ENCODE results near the gene RCOR1. TPM values are rescaled to one million over a fixed set of nuclear protein-coding genes. Genes with fewer than 3 reads are reported as not detected.
"Not testable (repeated sequence)": the region's sequence is repeated elsewhere in the genome, so short reads cannot be mapped to it uniquely, and the experiment has no call there.

Gene RCOR1
- 10 to 100 TPM; 12.6 to 20.9 (median 15.7) TPM for total RNA-seq

DNA sequence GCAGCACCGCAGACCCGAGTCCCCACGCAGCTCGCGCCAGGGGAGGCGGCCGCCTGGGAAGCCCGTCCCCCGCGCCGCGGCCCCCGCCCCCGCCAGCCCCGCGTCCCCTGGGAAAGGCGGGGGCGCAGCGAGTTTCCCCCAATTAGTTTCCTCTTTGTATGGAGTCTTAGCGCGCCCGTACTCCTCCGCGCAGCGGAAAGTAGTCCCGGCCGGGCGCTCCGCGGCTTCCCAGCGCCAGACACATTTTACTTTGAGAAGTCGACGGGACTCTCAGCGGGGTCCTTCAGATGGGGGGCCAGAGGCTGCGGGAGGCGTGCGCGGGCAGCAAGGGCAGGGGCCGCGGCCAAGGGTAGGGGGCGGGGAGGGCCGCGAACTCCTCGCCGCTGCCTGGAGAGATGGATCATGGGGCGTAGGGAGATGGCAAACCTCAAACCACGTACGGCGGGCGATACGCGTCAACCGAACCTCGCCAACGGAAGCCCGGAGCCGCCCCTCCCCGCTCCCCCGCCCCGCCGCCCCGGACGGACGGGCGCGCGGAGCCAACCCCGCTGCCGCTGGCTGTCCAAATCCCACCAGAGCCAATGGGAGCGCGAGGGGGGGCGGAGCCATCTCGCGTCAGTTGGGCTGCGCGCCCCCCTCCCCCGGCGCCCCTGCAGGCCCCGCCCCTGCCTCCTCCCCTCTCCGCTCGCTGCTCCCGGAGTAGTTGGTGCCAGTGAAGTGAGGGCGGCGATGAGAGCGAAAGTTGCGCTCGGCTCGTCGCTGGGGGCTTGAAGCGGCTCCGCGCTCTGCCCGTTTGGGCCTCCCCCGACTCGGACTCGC lies at the start of gene RCOR1:
TSS of gene RCOR1 (plus strand) at position 706 of the 819 bp plus-strand sequence. CDS start 238 bp downstream, outside the sequence.
- TF ChIP-seq, protein P1, sequence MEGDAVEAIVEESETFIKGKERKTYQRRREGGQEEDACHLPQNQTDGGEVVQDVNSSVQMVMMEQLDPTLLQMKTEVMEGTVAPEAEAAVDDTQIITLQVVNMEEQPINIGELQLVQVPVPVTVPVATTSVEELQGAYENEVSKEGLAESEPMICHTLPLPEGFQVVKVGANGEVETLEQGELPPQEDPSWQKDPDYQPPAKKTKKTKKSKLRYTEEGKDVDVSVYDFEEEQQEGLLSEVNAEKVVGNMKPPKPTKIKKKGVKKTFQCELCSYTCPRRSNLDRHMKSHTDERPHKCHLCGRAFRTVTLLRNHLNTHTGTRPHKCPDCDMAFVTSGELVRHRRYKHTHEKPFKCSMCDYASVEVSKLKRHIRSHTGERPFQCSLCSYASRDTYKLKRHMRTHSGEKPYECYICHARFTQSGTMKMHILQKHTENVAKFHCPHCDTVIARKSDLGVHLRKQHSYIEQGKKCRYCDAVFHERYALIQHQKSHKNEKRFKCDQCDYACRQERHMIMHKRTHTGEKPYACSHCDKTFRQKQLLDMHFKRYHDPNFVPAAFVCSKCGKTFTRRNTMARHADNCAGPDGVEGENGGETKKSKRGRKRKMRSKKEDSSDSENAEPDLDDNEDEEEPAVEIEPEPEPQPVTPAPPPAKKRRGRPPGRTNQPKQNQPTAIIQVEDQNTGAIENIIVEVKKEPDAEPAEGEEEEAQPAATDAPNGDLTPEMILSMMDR (IDR thresholded peaks at IDR 0.05), result no peak
- DNase-seq (ENCODE audit: low spot score) (peak; percentile 87), ATAC-seq (ENCODE audit: low FRiP score) (peak; percentile 95)

DNA sequence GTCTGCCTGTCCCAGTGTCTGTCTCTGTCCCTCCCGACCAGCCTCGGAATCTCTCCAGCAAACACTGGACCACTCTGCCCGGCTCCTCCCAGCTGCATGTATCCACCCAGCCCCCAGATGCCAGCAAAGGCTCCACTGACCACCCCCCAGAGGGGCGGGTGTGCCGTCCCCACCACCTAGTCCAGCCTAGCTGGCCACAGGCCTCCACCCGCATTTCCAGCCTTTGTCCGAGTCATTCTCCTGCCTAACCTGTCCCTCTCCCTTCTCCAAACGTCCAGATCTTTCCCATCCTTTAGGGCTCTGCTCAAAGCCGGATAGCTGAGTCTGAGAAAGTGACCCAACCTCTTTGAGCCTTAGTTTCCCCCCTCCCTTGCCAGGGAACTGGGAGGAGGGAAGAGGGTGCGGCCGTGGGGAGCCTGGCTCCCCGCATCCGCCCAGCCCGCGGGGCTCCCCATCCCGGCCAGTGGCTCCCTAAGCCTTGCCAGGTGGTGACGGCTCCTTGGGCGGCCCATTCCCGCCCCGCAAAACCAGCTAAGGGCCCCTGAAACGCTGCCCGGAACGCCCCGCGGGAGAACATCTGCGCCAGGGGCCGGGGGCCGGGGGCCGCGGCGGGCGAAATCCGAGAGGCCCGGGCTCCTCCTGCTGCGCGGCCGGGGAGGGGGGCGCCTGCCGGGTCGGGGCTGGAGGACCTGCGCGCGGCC lies 48.3 kb upstream of the RCOR1 start:
- no peak for ATAC-seq (ENCODE audit: low FRiP score)

DNA sequence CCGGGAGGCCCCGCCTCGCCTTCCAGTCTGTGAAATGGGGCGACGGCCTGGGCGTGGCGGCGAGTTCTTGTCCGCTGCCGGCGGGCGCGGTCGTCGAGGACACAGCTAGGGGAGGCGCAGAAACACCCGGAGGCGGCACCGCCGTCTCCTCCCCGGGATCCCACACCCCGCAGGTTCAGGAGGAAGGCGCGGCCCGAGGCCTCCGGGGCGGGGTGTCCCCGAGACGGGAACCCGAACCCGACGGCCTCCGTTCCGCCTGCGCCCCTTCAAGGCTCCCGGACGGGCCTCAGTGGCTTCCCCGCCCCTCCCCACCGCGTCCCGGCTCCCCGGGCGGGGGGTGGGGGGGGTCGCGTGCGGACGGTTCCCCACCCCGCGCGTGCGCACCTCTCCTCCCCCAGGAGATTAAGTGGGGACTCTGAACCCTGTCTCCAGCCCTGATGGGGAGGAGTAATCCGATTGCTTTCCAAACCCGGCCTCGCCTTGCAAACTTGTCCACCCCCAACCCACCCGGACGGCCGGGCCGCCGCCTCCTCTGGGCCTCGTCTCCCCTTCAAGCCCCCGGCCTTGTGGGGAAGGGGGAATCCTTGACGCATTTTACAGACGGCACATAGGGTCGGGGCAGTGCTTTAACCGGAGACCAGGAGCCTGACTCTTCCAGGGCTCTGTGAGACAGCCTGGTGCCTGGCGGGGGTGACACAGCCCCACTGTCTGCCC lies 47.5 kb upstream of the RCOR1 start:
- no peak for ATAC-seq (ENCODE audit: low FRiP score)
- TF ChIP-seq, protein P1 (IDR thresholded peaks at IDR 0.05), result no peak
- no peak for DNase-seq (ENCODE audit: low spot score)

More for the DNA sequence above, 48.3 kb upstream of the RCOR1 start:
- DNase-seq (ENCODE audit: low spot score), result no peak
- TF ChIP-seq, protein P1 (IDR thresholded peaks at IDR 0.05), result no peak

DNA sequence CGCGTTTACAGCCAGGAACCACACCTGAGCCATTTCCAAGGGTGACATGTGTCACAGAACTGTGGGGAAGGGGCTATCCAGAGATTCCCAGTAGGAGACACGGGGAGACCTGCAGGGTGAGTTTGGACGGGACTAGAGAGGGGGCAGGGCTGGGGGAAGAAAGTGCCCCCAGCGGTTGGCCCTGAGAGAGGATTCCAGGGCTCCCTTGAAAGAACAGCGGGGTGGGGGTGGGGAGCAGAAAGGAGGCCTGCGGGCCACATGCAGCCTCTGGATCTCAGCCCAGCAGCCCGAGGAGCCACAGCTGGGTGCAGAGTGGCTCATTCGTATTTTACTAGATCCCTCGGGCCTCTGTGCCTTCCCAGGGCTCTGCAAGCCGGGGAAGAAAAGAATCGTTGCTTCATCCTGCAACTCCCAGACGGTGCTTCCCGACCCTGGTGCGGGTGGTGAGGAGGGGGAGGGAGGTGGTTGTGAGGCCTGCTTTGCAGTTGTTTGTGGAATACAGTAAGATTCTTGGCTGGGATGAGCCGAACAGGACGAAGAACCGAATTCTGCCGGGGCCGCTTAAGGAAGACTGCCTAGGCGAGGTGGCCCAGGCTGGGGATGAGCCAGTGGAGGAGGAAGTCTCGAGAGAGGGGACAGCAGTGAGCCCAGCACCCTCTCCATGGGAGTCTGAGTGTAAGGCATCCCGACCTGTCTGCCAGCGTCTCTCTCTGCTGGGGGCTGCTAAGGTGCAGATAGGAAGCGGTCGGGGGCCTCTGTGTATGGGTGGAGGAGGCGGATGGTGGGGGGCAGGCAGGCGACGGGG lies 46.8 kb upstream of the RCOR1 start:
- TF ChIP-seq, protein P1 (IDR thresholded peaks at IDR 0.05), result no peak
- no peak for ATAC-seq (ENCODE audit: low FRiP score)
- DNase-seq (ENCODE audit: low spot score), result no peak

DNA sequence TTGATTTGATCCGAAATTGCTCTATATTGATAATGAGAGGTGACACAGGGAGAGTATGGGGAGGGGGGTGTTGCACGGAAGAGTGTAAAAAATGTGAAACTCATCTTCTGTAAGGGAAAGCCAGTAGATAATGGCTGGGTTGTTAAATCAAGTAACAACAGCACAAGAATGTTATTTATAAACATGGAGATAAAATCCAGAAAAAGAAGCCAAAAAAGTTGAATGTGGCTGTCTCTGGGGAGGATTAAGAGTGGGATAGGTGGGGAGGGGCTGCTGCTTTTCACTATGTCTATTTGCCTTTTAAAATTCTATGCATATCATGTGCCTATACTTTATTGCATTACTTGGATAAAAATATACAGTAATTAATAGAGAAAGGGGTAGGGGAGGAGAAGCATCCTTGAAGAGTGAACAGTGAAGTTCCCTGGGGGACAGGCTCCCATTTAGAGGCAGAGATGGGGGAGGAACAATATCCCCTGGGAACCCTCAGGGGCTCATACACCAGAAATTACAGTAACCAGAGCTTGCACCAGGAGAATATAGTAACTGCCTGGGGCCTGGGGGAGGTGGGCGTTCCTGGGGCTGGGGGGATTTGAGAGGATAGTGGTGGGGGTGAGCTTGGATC lies 43.7 kb upstream of the RCOR1 start:
- DNase-seq (ENCODE audit: low spot score), result no peak
- ATAC-seq (ENCODE audit: low FRiP score), result no peak
- TF ChIP-seq, protein P1 (IDR thresholded peaks at IDR 0.05), result no peak

DNA sequence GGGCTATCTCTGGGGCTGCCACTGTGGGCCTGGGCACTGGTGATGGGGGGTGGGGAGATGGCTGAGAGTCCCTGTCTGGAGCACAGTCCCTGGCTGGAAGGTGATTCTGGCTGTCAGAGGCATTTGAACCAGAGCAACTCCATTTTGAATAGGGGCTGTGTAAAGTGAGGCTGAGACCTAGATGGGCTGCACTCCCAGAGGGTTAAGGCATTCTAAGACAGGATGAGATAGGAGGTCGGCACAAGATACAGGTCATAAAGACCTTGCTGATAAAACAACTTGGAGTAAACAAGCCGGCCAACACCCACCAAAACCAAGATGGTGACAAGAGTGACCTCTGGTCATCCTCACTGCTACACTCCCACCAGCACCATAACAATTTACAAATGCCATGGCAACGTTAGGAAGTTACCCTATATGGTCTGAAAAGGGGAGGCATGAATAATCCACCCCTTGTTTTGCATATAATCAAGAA lies 41.5 kb upstream of the RCOR1 start:
- ATAC-seq (ENCODE audit: low FRiP score); DNase-seq (ENCODE audit: low spot score): not testable (repeated sequence)
